ENCODE measurements around the gene LCN2.

- no peak for TF ChIP-seq SP1 (IDR thresholded peaks at IDR 0.05)
- TF ChIP-seq ELF4 (IDR thresholded peaks at IDR 0.05): no peak
- no peak for TF ChIP-seq PKNOX1 (IDR thresholded peaks at IDR 0.05)
- TF ChIP-seq FOXA1 (IDR thresholded peaks at IDR 0.05): no peak
- no peak for TF ChIP-seq FOXM1 (IDR thresholded peaks at IDR 0.05; ENCODE audit: borderline replicate concordance)
- TF ChIP-seq L3MBTL2 (conservative IDR thresholded peaks at IDR 0.05): no peak
- no peak for TF ChIP-seq BHLHE40 (IDR thresholded peaks at IDR 0.05; ENCODE audit: borderline replicate concordance)
- no peak for TF ChIP-seq FOXK2 (IDR thresholded peaks at IDR 0.05)
- no peak for TF ChIP-seq SUZ12 (IDR thresholded peaks at IDR 0.05)
- no peak for TF ChIP-seq ARNT (IDR thresholded peaks at IDR 0.05)
- TF ChIP-seq ZNF384 (IDR thresholded peaks at IDR 0.05): no peak
- no peak for TF ChIP-seq TARDBP (IDR thresholded peaks at IDR 0.05)
- TF ChIP-seq NFRKB (IDR thresholded peaks at IDR 0.05): no peak
- TF ChIP-seq HDGF (IDR thresholded peaks at IDR 0.05; ENCODE audit: borderline replicate concordance): no peak
Observed at GRCh38 chr9:128190013-128190412, 40.8 kb downstream of the LCN2 start.

All from HEK293T (cell line).